WTC11 (cell line): Measurements from ENCODE around the gene TKFC. TPM values are rescaled to one million over a fixed set of nuclear protein-coding genes. Genes with fewer than 3 reads are reported as not detected.

Experiments
- ATAC-seq: fragments of 200-7000 bp; cut with Tn5 transposase; 2 replicates; pipeline ENCODE4 v1.10.0; 2021; ENCODE audit warnings: mild to moderate bottlenecking, moderate library complexity
- CTCF ChIA-PET: fragments of 300-600 bp; sonication (Branson Sonifier 250); formaldehyde crosslinking; loops from one replicate; lab custom pipeline; 2021; ENCODE audit warnings: antibody characterized with exemption; lab: Charles Lee
- POLR2A ChIA-PET: fragments of 350-600 bp; sonication (Branson Sonifier 250); formaldehyde crosslinking; loops from one replicate; lab custom pipeline; 2021; ENCODE audit warnings: antibody characterized with exemption; lab: Charles Lee
- DNase-seq: peaks from one replicate; pipeline ENCODE4 v3.0.0; 2021; ENCODE audit warnings: low spot score
- H3K27ac Mint-ChIP-seq: 2 replicates; pipeline ENCODE4 v1.8.0; 2021; ENCODE audit warnings: mixed read lengths
- H3K27me3 Mint-ChIP-seq: 2 replicates; pipeline ENCODE4 v1.8.0; 2021; ENCODE audit warnings: low read depth, mild to moderate bottlenecking, moderate library complexity, mixed read lengths
- H3K36me3 Mint-ChIP-seq: 2 replicates; pipeline ENCODE4 v1.8.0; 2021; ENCODE audit warnings: mixed read lengths
- H3K4me1 Mint-ChIP-seq: 2 replicates; pipeline ENCODE4 v1.8.0; 2022; ENCODE audit warnings: mixed read lengths
- H3K4me3 Mint-ChIP-seq: 2 replicates; pipeline ENCODE4 v1.8.0; 2021; ENCODE audit warnings: mild to moderate bottlenecking, moderate library complexity, mixed read lengths
- H3K9me3 Mint-ChIP-seq: 2 replicates; pipeline ENCODE4 v1.8.0; 2021; ENCODE audit warnings: mixed read lengths
- ATF1 ChIP-seq: sonication (generic); formaldehyde crosslinking; IDR thresholded peaks from 2 replicates; pipeline ENCODE4 v1.8.1; 2023; ENCODE audit warnings: mild to moderate bottlenecking, moderate library complexity, missing genetic modification reagents
- CREM ChIP-seq: sonication (generic); formaldehyde crosslinking; IDR thresholded peaks from 2 replicates; pipeline ENCODE4 v1.8.1; 2022; ENCODE audit warnings: mild to moderate bottlenecking, missing genetic modification reagents, moderate library complexity
- E2F1 ChIP-seq: sonication (generic); formaldehyde crosslinking; IDR thresholded peaks from 2 replicates; pipeline ENCODE4 v1.8.0; 2022; ENCODE audit warnings: mild to moderate bottlenecking, missing genetic modification reagents
- E2F4 ChIP-seq: sonication (generic); formaldehyde crosslinking; IDR thresholded peaks from 2 replicates; pipeline ENCODE4 v1.8.1; 2022; ENCODE audit warnings: low read depth, mild to moderate bottlenecking, moderate library complexity, missing genetic modification reagents, borderline replicate concordance
- FOXP1 ChIP-seq: sonication (generic); formaldehyde crosslinking; IDR thresholded peaks from 2 replicates; pipeline ENCODE4 v1.8.0; 2022; ENCODE audit warnings: missing genetic modification reagents, mild to moderate bottlenecking, moderate library complexity, borderline replicate concordance
- GRHL2 ChIP-seq: fragments of 250-450 bp; sonication (Bioruptor Pico); IDR thresholded peaks from 2 replicates; pipeline ENCODE4 v1.8.0; 2022; ENCODE audit warnings: mild to moderate bottlenecking, moderate library complexity; ENCODE audit not compliant: insufficient replicate concordance, severe bottlenecking
- NFE2L1 ChIP-seq: sonication (generic); formaldehyde crosslinking; IDR thresholded peaks from 2 replicates; pipeline ENCODE4 v1.8.1; 2023; ENCODE audit warnings: missing genetic modification reagents
- NFYB ChIP-seq: sonication (generic); formaldehyde crosslinking; conservative IDR thresholded peaks from 2 replicates; pipeline ENCODE4 v1.8.0; 2022; ENCODE audit warnings: low read depth, missing genetic modification reagents
- NR2C2 ChIP-seq: sonication (generic); formaldehyde crosslinking; IDR thresholded peaks from 2 replicates; pipeline ENCODE4 v1.8.0; 2022; ENCODE audit warnings: mild to moderate bottlenecking, missing genetic modification reagents
- NR3C1 ChIP-seq: sonication (generic); formaldehyde crosslinking; conservative IDR thresholded peaks from 2 replicates; pipeline ENCODE4 v1.8.1; 2023; ENCODE audit warnings: low read depth, mild to moderate bottlenecking, missing genetic modification reagents
- SOX15 ChIP-seq: fragments of 250-450 bp; sonication (Bioruptor Pico); IDR thresholded peaks from 2 replicates; pipeline ENCODE4 v1.9.0; 2021; ENCODE audit warnings: mild to moderate bottlenecking
- SP1 ChIP-seq: sonication (generic); formaldehyde crosslinking; conservative IDR thresholded peaks from 2 replicates; pipeline ENCODE4 v1.8.1; 2022; ENCODE audit warnings: missing genetic modification reagents
- ZNF138 ChIP-seq: sonication (generic); formaldehyde crosslinking; conservative IDR thresholded peaks from 2 replicates; pipeline ENCODE4 v1.8.1; 2022; ENCODE audit warnings: mild to moderate bottlenecking, moderate library complexity, missing genetic modification reagents
- ZNF219 ChIP-seq: sonication (generic); formaldehyde crosslinking; IDR thresholded peaks from 2 replicates; pipeline ENCODE4 v1.8.0; 2023; ENCODE audit warnings: missing genetic modification reagents, mild to moderate bottlenecking, borderline replicate concordance
- ZNF263 ChIP-seq: sonication (generic); formaldehyde crosslinking; IDR thresholded peaks from 2 replicates; pipeline ENCODE4 v1.8.1; 2022; ENCODE audit warnings: low read depth, mild to moderate bottlenecking, moderate library complexity, missing genetic modification reagents
- ZNF281 ChIP-seq: sonication (generic); formaldehyde crosslinking; IDR thresholded peaks from 2 replicates; pipeline ENCODE4 v1.8.0; 2023; ENCODE audit warnings: mild to moderate bottlenecking, missing genetic modification reagents
- ZNF396 ChIP-seq: fragments of 250-450 bp; sonication (Bioruptor Pico); IDR thresholded peaks from 2 replicates; pipeline ENCODE4 v1.8.0; 2021; ENCODE audit warnings: mild to moderate bottlenecking, moderate library complexity, borderline replicate concordance
- total RNA-seq: library from RNA; stranded (reverse); gene quantifications from 3 replicates; pipeline ENCODE4 v1.2.3, GENCODE V29; 2021
- TF ChIP-seq, protein P1 (sequence below): sonication (generic); formaldehyde crosslinking; IDR thresholded peaks from 2 replicates; pipeline ENCODE4 v1.8.0; 2022; ENCODE audit warnings: mild to moderate bottlenecking, missing genetic modification reagents
- TF ChIP-seq, protein P2 (sequence below): sonication (generic); formaldehyde crosslinking; IDR thresholded peaks from 2 replicates; pipeline ENCODE4 v1.8.1; 2023; ENCODE audit warnings: mild to moderate bottlenecking, missing genetic modification reagents
- TF ChIP-seq, protein P3 (sequence below): sonication (generic); formaldehyde crosslinking; IDR thresholded peaks from 2 replicates; pipeline ENCODE4 v1.8.0; 2023; ENCODE audit warnings: missing genetic modification reagents
- TF ChIP-seq, protein P4 (sequence below): sonication (generic); formaldehyde crosslinking; IDR thresholded peaks from 2 replicates; pipeline ENCODE4 v1.8.1; 2023; ENCODE audit warnings: mild to moderate bottlenecking, missing genetic modification reagents
- TF ChIP-seq, protein P5 (sequence below): fragments of 250-450 bp; sonication (Bioruptor Pico); conservative IDR thresholded peaks from 2 replicates; pipeline ENCODE4 v1.9.0; 2021; ENCODE audit warnings: mild to moderate bottlenecking

TKFC gene
- total RNA-seq, 1 experiment from 2014 or later = 86.8 TPM

GRCh38 chr11:61361741-61362541 lies 28.9 kb downstream of the TKFC start, which contains the start of the genes CYB561A3 and TMEM138 (continued):
- TF ChIP-seq NR3C1 = no peak
- TF ChIP-seq NR2C2 (CRISPR knock-in tag) = no peak
- TF ChIP-seq, protein P1, sequence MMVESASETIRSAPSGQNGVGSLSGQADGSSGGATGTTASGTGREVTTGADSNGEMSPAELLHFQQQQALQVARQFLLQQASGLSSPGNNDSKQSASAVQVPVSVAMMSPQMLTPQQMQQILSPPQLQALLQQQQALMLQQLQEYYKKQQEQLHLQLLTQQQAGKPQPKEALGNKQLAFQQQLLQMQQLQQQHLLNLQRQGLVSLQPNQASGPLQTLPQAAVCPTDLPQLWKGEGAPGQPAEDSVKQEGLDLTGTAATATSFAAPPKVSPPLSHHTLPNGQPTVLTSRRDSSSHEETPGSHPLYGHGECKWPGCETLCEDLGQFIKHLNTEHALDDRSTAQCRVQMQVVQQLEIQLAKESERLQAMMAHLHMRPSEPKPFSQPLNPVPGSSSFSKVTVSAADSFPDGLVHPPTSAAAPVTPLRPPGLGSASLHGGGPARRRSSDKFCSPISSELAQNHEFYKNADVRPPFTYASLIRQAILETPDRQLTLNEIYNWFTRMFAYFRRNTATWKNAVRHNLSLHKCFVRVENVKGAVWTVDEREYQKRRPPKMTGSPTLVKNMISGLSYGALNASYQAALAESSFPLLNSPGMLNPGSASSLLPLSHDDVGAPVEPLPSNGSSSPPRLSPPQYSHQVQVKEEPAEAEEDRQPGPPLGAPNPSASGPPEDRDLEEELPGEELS (CRISPR knock-in tag) = peak; percentile 62; the same call in 1 of the 2 replicates
- TF ChIP-seq, protein P2, sequence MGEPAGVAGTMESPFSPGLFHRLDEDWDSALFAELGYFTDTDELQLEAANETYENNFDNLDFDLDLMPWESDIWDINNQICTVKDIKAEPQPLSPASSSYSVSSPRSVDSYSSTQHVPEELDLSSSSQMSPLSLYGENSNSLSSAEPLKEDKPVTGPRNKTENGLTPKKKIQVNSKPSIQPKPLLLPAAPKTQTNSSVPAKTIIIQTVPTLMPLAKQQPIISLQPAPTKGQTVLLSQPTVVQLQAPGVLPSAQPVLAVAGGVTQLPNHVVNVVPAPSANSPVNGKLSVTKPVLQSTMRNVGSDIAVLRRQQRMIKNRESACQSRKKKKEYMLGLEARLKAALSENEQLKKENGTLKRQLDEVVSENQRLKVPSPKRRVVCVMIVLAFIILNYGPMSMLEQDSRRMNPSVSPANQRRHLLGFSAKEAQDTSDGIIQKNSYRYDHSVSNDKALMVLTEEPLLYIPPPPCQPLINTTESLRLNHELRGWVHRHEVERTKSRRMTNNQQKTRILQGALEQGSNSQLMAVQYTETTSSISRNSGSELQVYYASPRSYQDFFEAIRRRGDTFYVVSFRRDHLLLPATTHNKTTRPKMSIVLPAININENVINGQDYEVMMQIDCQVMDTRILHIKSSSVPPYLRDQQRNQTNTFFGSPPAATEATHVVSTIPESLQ = no peak
- TF ChIP-seq SP1 = peak; percentile 73
- TF ChIP-seq ZNF263 = no peak
- TF ChIP-seq NFE2L1 = 0 out of 2 replicates have a peak, but pooled peaks have one; percentile 35
- TF ChIP-seq CREM (CRISPR knock-in tag) = peak; percentile 30; the same call in 1 of the 2 replicates
- peak; percentile 39; the same call in 1 of the 2 replicates for TF ChIP-seq NFYB (CRISPR knock-in tag)
- TF ChIP-seq ATF1 (CRISPR knock-in tag) = no peak
- TF ChIP-seq, all 79 proteins: peak for 21

GRCh38 chr11:61362542-61362875 lies 29.5 kb downstream of the TKFC start:
- Mint-ChIP-seq H3K27me3 (no peaks in the 10 kb centered on the region), H3K9me3 (no peaks in the 10 kb centered on the region), H3K27ac (peak overlapping the region; percentile 98), H3K36me3 (peaks cover 35% of the 10 kb centered on the region), H3K4me1 (peaks cover 22% of the 10 kb centered on the region), H3K4me3 (peak overlapping the region; percentile 96)
- DNase-seq (no peak), ATAC-seq (peak; percentile 4)
- POLR2A ChIA-PET = interaction anchor here (0.6 to 2.7 kb wide), 11 partner anchors 11 to 265 kb away, joined by 3 to 29 read pairs (median 7); partner anchors contain the start of genes CPSF7, DDB1, SDHAF2 and TKFC
- CTCF ChIA-PET = interaction anchor here (0.8 to 5.4 kb wide), 11 partner anchors 14 to 219 kb away, joined by 3 to 93 read pairs (median 4); partner anchors contain the start of genes DDB1, TKFC and TMEM216
- TF ChIP-seq, protein P3, sequence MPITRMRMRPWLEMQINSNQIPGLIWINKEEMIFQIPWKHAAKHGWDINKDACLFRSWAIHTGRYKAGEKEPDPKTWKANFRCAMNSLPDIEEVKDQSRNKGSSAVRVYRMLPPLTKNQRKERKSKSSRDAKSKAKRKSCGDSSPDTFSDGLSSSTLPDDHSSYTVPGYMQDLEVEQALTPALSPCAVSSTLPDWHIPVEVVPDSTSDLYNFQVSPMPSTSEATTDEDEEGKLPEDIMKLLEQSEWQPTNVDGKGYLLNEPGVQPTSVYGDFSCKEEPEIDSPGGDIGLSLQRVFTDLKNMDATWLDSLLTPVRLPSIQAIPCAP (CRISPR knock-in tag) = no peak
- TF ChIP-seq, protein P4, sequence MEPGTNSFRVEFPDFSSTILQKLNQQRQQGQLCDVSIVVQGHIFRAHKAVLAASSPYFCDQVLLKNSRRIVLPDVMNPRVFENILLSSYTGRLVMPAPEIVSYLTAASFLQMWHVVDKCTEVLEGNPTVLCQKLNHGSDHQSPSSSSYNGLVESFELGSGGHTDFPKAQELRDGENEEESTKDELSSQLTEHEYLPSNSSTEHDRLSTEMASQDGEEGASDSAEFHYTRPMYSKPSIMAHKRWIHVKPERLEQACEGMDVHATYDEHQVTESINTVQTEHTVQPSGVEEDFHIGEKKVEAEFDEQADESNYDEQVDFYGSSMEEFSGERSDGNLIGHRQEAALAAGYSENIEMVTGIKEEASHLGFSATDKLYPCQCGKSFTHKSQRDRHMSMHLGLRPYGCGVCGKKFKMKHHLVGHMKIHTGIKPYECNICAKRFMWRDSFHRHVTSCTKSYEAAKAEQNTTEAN (CRISPR knock-in tag) = no peak
- TF ChIP-seq ZNF138 (CRISPR knock-in tag) = no peak
- TF ChIP-seq NFYB (CRISPR knock-in tag) = no peak
- TF ChIP-seq E2F1 (CRISPR knock-in tag) = no peak
- no peak for TF ChIP-seq GRHL2 (CRISPR knock-in tag)
- TF ChIP-seq ZNF281 (CRISPR knock-in tag) = no peak
- no peak for TF ChIP-seq ZNF396 (CRISPR knock-in tag)
- TF ChIP-seq, protein P5, sequence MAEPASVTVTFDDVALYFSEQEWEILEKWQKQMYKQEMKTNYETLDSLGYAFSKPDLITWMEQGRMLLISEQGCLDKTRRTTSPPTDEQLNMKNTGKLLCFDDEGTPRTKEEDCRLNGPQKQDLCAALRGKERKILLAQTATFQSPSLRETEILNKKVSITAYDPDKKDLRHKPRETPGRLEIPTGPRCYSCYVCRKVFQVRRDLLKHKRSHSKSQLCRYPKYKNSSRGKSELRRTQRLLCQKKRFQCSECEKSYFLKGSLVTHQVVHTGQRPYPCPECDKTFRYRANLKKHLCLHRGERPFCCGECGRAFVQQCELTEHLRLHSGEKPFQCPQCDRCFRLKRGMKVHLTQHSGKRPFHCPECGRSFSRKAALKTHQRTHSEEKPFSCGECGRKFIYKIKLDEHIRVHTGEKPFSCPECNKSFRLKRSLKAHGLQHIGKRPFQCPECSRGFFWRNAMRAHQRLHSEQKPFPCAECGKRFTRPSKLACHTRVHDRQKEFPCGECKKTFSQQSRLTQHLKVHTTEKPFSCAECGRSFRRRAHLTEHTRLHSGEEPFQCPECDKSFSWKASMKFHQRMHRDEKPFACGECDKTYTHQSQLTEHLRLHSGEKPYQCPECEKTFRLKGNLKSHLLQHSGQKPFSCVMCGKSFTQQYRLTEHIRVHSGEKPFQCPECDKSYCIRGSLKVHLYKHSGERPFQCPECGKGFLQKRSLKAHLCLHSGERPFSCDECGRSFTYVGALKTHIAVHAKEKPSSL = no peak
- no peak for TF ChIP-seq ZNF219
- no peak for TF ChIP-seq FOXP1
- no peak for TF ChIP-seq SOX15 (CRISPR knock-in tag)
- no peak for TF ChIP-seq E2F4 (CRISPR knock-in tag)
